Motor neuron (in vitro differentiated cells): ENCODE data around the gene THSD7B. TPM values are rescaled to one million over a fixed set of nuclear protein-coding genes. Genes with fewer than 3 reads are reported as not detected.
"Not testable (repeated sequence)": the region's sequence is repeated elsewhere in the genome, so short reads cannot be mapped to it uniquely, and the experiment has no call there.

Source experiments
- ATAC-seq, 8 experiments: fragments of 200-7000 bp; cut with Tn5 transposase; replicated peaks in 6 of 8; 2 replicates each; pipeline ENCODE4 v1.8.0; 2021; ENCODE audit warnings: mild to moderate bottlenecking in 8 of 8, moderate library complexity in 8 of 8
- H3K27ac ChIP-seq, 2 donors: fragments of 250-450 bp; sonication (Bioruptor Pico); 2 replicates each; pipeline ENCODE4 v1.9.0; 2021; ENCODE audit warnings: antibody characterized with exemption in 2 of 2, mild to moderate bottlenecking in 2 of 2, moderate library complexity in 1 of 2
- H3K4me1 ChIP-seq, 2 donors: fragments of 250-450 bp; sonication (Bioruptor Pico); replicated peaks in 1 of 2; 2 replicates each; pipeline ENCODE4 v1.6.1; 2021; ENCODE audit warnings: antibody characterized with exemption in 2 of 2, mild to moderate bottlenecking in 2 of 2, moderate library complexity in 1 of 2
- H3K4me3 ChIP-seq, 5 donors: fragments of 250-450 bp; sonication (Bioruptor Pico); 2 replicates each; pipeline ENCODE4 v1.9.0; 2021; ENCODE audit warnings: antibody characterized with exemption in 5 of 5, mild to moderate bottlenecking in 5 of 5, moderate library complexity in 4 of 5
- WGBS, 10 experiments: fragments of 450-650 bp; shearing (Covaris generic); methylation state at CpG; one replicate each; pipeline ENCODE4 v1.0.0; 2022; 5-methylcytosine and 5-hydroxymethylcytosine counted together
- in situ Hi-C, 9 experiments: fragments of 400-800 bp; cut with MboI; loops; one replicate each; pipeline ENCODE4 v1.15.0; 2021; ENCODE audit warnings: low sequenced_read_pairs in 9 of 9, low pct_unique_long_range_greater_than_20kb in 2 of 9; ENCODE audit not compliant: unreplicated experiment in 9 of 9
- total RNA-seq, 8 experiments: library from RNA; unstranded; fragments of 300-600 nt; gene quantifications; 2 replicates each; pipeline versions ENCODE4 v1.2.3 to v1.2.4, GENCODE V29; 2022

THSD7B gene
- total RNA-seq, 8 experiments from 2014 or later: 0.13 to 1.4 (median 0.31) TPM

DNA sequence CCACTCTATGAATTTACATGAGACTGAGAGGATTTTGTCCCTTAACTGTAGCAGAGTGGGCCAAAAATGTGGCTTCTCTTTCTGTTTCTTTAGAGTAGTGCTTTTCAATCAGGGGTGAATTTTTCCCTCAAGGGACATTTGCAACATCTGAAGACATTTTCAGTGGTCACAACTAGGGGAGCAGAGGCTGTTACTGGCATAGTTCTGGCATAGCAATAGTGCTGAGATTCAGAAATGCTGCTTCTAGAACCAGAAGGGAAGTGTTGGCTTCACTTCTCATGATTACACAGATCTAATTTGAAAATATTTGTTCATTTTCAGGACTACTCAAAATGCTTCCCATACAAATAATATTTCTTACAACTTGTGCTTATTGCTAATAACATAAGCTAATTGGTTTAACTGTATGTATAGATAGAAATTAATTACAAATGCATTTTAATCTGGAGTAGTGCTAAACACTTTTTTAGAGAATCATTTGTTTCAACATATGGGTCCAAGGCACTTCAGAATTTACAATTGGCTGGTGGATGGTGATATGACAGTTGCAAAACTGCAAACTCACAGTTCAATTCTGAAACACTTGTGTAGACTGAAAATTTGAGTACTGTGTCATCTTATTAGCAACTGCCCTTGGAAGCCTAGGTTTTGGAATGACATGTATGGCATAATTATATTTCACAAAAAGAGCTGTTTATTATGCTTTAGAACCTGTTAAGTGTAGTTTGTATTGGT, 526.7 kb downstream of the THSD7B start:
- Histone ChIP-seq H3K4me1 (peaks cover 0 to 3% of the 10 kb centered on the region in 2 donors), H3K4me3 (no peak overlapping the region), H3K27ac (no peak overlapping the region)
- no peak for ATAC-seq
- in situ Hi-C loops: loop anchor here in 1 of 9 experiments (25.0 kb wide), 1 partner anchor 105 kb away; no protein-coding TSS in a partner anchor

DNA sequence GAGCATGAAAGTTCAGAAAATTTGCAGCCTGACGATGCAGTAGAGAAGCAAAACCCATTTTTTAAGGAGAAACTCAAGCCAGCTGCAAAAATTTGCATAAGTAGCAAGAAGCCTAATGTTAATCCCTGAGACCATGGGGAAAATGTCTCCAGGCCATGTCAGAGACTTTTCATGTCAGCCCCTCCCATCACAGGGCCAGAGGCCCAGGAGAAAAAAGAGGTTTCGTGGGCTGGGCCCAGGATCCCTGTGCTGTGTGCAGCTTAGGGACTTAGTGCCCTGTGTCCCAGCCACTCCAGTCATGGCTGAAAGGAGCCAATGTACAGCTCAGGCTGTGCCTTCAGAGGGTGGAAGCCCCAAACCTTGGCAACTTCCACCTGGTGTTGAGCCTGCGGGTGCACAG, 533.0 kb downstream of the THSD7B start:
- 0 to 92% (median 69%) methylated on average over 1 to 3 of the region's 3 CpGs; no CpG with 5 or more reads in 5 of the 10 experiments for WGBS, 10 experiments
- in situ Hi-C loops: loop anchor here in 1 of 9 experiments (25.0 kb wide), 1 partner anchor 111 kb away; no protein-coding TSS in a partner anchor
- ATAC-seq: peak in 2 of 8 experiments; percentile 83 to 95
- Histone ChIP-seq H3K27ac (no peak overlapping the region), H3K4me3 (no peak overlapping the region), H3K4me1 (no peaks in the 10 kb centered on the region)

DNA sequence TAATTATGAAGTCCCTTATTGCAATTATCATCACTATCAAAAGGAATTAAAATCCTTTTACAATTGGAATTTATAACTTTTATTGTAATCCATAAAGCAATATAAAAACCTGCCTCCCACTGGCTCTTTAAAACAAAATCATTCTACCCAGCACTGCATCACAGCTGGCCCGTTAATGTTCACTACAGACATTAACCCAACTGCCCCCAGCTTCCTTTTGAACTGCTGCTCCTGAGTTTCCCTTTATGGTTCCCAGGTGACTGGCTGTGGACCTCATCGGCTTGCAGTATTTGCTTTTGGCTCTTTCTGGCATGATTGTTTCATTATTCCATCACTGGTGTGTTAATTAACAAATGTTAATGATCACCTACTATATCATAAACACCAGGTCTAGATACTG, 535.6 kb downstream of the THSD7B start:
- 0 to 100% (median 38%) methylated on average over 1 to 2 of the region's 2 CpGs; no CpG with 5 or more reads in 2 of the 10 experiments for WGBS, 10 experiments
- Histone ChIP-seq H3K4me1 (no peaks in the 10 kb centered on the region), H3K4me3 (no peak overlapping the region), H3K27ac (no peak overlapping the region)
- ATAC-seq: peak in 1 of 8 experiments; percentile 63
- in situ Hi-C loops: no loop called here

DNA sequence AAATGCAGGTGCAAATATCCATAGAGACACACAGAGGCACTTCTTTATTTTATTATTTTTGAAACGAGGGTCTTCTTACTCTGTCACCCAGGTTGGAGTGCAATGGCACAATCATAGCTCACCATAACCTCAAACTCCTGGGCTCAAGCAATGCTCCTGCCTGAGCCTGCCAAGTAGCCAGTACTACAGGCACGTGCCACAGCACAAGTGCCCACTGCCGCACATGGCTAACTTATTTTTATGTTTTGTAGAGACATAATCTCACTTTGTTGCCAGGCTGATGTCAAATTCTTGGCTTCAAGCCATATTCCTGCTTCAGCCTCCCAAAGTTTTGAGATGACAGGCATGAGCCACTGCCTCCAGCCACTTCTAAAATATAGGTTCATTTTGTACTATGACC, 537.6 kb downstream of the THSD7B start:
- in situ Hi-C loops: no loop called here
- Histone ChIP-seq H3K4me3 (no peak overlapping the region), H3K27ac (no peak overlapping the region), H3K4me1 (no peaks in the 10 kb centered on the region)
- WGBS, 10 experiments: 0 to 85% (median 37%) methylated on average over 1 to 3 of the region's 3 CpGs; no CpG with 5 or more reads in 3 of the 10 experiments
- no peak for ATAC-seq

DNA sequence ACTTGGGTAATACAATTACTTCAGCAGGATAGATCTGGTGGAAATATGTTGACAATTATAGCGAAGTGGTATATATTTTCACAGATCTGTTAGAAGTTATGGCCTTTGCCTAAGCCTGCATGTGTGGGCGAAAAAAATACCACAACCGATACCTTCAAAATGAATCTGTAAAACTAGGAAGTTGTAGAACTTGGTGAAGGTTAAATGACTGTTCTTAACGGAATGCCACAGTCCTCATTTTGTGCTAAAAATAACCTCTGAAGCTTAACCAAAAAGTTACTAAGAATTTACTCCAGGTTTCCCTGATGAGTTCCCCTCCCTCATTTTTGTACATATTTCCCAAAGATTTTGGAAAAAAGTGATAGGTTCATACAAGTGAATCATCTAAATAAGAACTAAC, 550.7 kb downstream of the THSD7B start:
- WGBS, 10 experiments: 0 to 100% (median 84%) methylated on average over 1 to 4 of the region's 4 CpGs; no CpG with 5 or more reads in 1 of the 10 experiments
- in situ Hi-C loops: no loop called here
- no peaks in the 10 kb centered on the region for H3K4me1 ChIP-seq
- H3K27ac ChIP-seq: no peak overlapping the region
- H3K4me3 ChIP-seq: no peak overlapping the region
- no peak for ATAC-seq

DNA sequence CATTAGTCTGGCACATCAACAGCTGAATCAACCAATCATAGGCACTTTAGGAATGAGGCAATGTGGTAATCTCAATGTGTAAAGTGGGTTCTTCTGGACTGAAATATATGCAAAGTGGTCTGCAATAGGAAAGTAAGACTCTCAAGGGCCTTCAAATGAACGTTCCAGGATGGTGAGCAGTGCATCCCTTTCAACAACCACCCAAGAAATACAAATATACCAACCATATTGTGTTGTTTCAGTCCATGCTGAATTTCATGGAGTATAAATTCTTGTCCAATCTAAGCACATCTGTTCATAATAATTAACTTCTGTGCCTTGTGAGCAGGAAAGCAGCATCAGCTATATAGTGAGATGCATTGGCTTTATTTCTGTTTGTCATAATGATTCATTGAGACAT, 556.2 kb downstream of the THSD7B start:
- in situ Hi-C loops: no loop called here
- Histone ChIP-seq H3K27ac (no peak overlapping the region), H3K4me1 (no peaks in the 10 kb centered on the region), H3K4me3 (no peak overlapping the region)
- ATAC-seq: no peak
- 0 to 33% methylated on average over 1 of the region's 1 CpG; no CpG with 5 or more reads in 8 of the 10 experiments for WGBS, 10 experiments

DNA sequence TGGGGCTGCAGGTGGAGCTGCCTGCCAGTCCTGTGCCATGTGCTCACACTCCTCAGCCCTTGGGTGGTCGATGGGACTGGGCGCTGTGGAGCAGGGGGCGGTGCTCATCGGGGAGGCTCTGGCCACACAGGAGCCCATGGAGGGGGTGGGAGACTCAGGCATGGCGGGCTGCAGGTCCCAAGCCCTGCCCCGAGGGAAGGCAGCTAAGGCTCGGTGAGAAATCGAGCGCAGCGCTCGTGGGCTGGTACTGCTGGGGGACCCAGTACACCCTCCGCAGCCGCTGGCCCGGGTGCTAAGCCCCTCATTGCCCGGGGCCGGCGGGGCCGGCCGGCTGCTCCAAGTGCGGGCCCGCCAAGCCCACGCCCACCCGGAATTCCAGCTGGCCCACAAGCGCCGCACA, 566.2 kb downstream of the THSD7B start:
- in situ Hi-C loops, H3K4me1 ChIP-seq, ATAC-seq, H3K27ac ChIP-seq, H3K4me3 ChIP-seq: not testable (repeated sequence)
- 68% methylated on average over 7 of the region's 25 CpGs; no CpG with 5 or more reads in 9 of the 10 experiments for WGBS, 10 experiments

DNA sequence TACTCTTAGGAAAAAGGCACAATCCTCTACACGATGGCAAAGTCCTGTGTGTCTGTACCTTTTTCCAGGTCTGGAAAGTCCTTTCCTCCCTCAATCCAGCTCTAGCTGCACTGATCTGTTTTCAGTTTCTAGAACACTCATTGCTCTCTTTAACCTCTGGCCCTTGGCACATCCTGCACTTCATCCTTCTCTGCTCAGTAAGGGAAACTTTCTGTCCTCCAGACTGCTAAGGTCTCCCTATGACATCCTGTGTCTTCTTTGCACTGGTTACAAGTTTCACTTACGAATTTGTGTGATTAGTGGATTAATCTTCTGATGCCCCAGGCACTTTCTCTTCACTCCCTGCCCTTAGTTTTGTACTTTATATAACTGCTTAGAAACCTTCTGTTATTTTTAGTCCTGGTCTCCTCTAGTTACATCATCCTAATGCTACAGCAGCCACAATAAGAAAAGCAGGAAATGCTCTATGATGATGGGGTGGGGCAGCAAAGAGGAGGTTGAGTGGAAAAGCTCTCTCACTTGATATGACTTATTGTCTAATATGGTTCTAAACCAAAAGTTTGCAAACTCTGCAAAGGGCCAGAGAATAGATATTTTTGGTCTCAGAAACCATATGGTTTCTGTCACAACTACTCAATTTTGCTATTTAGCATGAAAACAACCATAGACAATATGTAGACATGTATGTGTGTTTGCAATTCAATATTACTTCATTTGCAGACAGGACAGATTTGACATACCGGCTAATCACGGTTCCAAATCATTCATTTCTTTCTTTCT, 568.2 kb downstream of the THSD7B start:
- peak; percentile 28 to 95 (median 52) for ATAC-seq
- Histone ChIP-seq H3K27ac (no peak overlapping the region), H3K4me1 (no peaks in the 10 kb centered on the region), H3K4me3 (no peak overlapping the region)
- WGBS, 10 experiments: 0 to 100% (median 74%) methylated on average over 1 to 3 of the region's 4 CpGs
- in situ Hi-C loops: no loop called here

DNA sequence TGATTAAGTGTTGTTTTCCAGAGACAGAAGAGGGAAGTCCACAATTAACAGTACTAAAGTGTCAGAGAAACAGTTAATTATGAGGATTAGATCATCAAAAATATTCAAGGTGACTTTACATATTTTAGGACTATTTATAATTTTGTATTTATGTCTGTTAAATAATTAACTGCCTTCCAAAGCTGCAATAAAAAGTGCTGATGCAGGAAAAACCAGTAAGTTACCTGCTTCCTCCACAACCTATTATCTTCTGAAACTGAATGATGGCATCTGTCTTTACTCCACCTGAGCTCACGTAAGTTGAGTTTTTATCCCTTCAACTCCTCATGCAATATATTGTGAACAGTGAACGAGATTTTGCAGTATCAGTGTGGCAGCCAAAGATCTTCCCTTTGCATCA, 570.7 kb downstream of the THSD7B start:
- 0 to 95% (median 61%) methylated on average over 1 to 2 of the region's 2 CpGs; no CpG with 5 or more reads in 2 of the 10 experiments for whole genome bisulfite sequencing, 10 experiments
- ATAC-seq: no peak
- Histone ChIP-seq H3K4me3 (no peak overlapping the region), H3K4me1 (no peaks in the 10 kb centered on the region), H3K27ac (no peak overlapping the region)
- in situ Hi-C loops: no loop called here

DNA sequence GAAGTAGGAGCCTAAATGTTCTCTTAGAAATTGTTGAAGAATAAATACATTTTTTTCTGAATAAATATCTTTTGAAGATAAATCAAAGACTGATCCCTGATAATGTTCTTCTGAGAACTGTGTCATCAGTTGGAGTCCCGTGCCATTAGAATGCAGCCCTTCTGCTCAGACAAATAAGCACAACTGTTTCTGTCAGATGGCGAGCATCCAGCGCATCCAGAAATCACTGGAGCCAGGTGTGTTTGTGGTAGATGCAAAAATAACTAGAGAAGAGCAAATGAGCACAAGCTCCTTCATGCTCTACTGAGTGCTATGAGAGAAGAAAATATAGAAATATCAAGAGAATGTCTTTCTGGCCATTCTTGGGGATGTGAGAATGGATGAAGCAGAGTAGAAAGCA, 573.7 kb downstream of the THSD7B start:
- H3K4me3 ChIP-seq: no peak overlapping the region
- no peak overlapping the region for H3K27ac ChIP-seq
- no peaks in the 10 kb centered on the region for H3K4me1 ChIP-seq
- in situ Hi-C loops: no loop called here
- WGBS, 10 experiments: 10 to 100% (median 73%) methylated on average over 1 to 3 of the region's 3 CpGs; no CpG with 5 or more reads in 2 of the 10 experiments
- no peak for ATAC-seq

DNA sequence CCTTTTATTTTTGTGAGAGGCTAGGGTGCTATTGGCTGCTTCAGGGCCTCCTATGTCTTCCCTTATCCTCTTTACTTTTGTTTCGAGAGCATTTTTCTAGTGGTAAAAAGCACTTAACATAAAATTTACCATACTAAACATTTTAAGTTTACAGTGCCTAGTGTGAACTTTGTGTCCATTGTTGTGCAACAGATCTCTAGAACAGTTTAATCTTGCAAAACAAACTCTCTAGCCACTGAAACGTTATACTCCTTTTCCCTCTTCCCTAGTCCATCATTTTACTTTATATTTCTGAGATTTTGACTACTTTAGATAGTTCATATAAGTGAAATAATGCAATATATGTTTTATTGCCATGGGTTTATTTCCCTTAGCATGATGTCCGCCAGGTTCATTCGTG, 580.6 kb downstream of the THSD7B start:
- no peak for ATAC-seq
- in situ Hi-C loops: no loop called here
- WGBS, 10 experiments: 10 to 93% (median 66%) methylated on average over 2 to 4 of the region's 4 CpGs; no CpG with 5 or more reads in 1 of the 10 experiments
- no peak overlapping the region for H3K27ac ChIP-seq
- H3K4me3 ChIP-seq: no peak overlapping the region
- H3K4me1 ChIP-seq: peaks cover 0 to 19% of the 10 kb centered on the region in 2 donors

DNA sequence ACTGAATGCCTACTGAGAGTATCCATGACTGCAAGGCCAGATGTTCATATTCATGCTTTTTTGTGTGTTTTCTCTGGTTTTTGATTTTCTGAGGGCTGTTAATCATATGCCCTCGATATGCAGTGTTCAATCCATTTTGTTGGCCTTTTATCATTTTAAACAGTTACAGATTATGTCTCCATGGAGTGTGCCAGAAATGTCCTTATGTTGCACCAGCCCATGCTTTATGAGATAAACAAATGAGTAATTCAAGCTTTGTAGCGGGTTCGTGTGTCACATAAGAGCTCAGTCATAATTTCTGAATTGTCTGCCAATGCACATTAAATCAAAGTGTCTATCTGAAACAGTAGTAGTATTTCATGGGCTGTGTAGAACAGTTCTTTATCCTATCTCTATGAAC, 583.0 kb downstream of the THSD7B start:
- Histone ChIP-seq H3K4me1 (peaks cover 0 to 19% of the 10 kb centered on the region in 2 donors), H3K4me3 (no peak overlapping the region), H3K27ac (no peak overlapping the region)
- 8 to 71% (median 58%) methylated on average over 1 to 3 of the region's 3 CpGs for WGBS, 10 experiments
- ATAC-seq: peak in 6 of 8 experiments; percentile 48 to 94 (median 79)
- in situ Hi-C loops: no loop called here

DNA sequence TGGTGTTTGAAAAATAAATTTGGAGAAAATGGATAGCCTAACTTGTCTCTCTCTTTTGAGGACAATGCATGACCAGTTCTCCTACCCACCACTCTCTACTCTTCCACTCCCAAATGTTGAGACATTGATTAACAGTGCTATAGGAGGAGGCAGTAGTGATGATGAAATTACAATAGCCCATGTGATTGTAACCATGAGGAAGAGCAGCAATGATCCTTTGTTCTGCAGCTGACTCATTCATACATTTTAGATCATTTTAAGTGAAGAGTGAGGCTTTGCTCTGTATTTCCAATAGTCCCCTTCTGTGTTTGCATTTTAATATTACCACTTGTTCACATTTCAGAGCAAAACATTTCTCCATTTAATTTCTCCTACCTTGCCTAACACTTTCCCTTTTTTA, 592.3 kb downstream of the THSD7B start:
- H3K27ac ChIP-seq: no peak overlapping the region
- ATAC-seq: peak in 6 of 8 experiments; percentile 31 to 66 (median 42)
- H3K4me1 ChIP-seq: peaks cover 0 to 3% of the 10 kb centered on the region in 2 donors
- in situ Hi-C loops: no loop called here
- H3K4me3 ChIP-seq: no peak overlapping the region
